ENCODE results near the gene TTC7B. TPM values are rescaled to one million over a fixed set of nuclear protein-coding genes. Genes with fewer than 3 reads are reported as not detected.

Gene TTC7B
- total and polyA plus RNA-seq, 2 donors (not counting 1 experiment from before 2014, with no cell fraction given): 0.36 to 3.2 TPM

DNA sequence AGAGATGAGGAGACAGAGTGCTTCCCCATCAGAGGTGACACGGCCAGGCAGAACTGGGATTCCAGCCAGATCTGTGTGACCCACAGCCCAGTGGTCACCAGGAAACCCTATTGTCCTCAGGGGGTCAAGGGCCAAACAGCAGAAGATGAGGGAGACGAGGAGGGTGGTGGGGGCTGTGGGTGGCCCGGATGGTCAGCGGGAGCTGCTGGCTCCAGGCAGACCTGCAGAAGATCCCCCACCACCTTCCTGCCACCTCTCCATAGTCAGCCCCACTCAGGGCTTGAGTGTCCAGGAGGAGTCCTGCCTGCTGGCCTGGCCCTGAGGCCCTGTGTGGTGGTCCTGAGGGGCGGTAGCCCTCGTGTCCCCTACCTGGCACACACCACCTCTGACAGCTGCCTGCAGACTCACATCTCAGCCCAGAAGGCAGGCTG, 282.6 kb downstream of the TTC7B start:
- Histone ChIP-seq H3K4me1 (ENCODE audit: control insufficient read depth in 2 of 2, insufficient read depth in 2 of 2, low read length in 2 of 2) (no peaks in the 10 kb centered on the region), H3K4me2 (replicated peaks; ENCODE audit: low read depth, low read length, poor library complexity, severe bottlenecking) (no peak overlapping the region), H3K27me3 (replicated peaks in 1 of 4; ENCODE audit: control extremely low read depth in 1 of 4, control insufficient read depth in 3 of 4, insufficient read depth in 4 of 4, low read length in 3 of 4) (no peaks in the 10 kb centered on the region), H3K9ac (ENCODE audit: low read length) (no peak overlapping the region), H3K9me3 (ENCODE audit: control extremely low read depth in 1 of 3, control insufficient read depth in 2 of 3, insufficient read depth in 1 of 3, low read length in 2 of 3) (no peaks in the 10 kb centered on the region), H3K36me3 (replicated peaks in 1 of 2; ENCODE audit: control extremely low read depth in 1 of 2, control insufficient read depth in 1 of 2, extremely low read depth in 1 of 2, insufficient read depth in 2 of 2, low read length in 1 of 2) (no peaks in the 10 kb centered on the region), H3K79me2 (ENCODE audit: control insufficient read depth, insufficient read depth, low read length) (no peaks in the 10 kb centered on the region), H3K4me3 (ENCODE audit: control extremely low read depth in 1 of 5, extremely low read depth in 1 of 5, insufficient read depth in 1 of 5, low read depth in 2 of 5, low read length in 4 of 5) (no peak overlapping the region), H4K20me1 (ENCODE audit: control insufficient read depth, insufficient read depth, low read length, poor library complexity, severe bottlenecking) (no peaks in the 10 kb centered on the region), H3K27ac (ENCODE audit: low read length in 2 of 2) (no peak overlapping the region), H2AFZ (ENCODE audit: insufficient read depth, low read depth, low read length, poor library complexity, severe bottlenecking) (no peak overlapping the region)
- Mint-ChIP-seq H3K4me1 (no peaks in the 10 kb centered on the region), H3K27me3 (peaks cover 11% of the 10 kb centered on the region), H3K27ac (no peak overlapping the region), H3K4me3 (no peak overlapping the region), H3K9me3 (ENCODE audit: insufficient read depth) (no peaks in the 10 kb centered on the region)
- CTCF ChIA-PET: no interaction called here
- POLR2A ChIA-PET: no interaction called here
- TF ChIP-seq, protein P1, sequence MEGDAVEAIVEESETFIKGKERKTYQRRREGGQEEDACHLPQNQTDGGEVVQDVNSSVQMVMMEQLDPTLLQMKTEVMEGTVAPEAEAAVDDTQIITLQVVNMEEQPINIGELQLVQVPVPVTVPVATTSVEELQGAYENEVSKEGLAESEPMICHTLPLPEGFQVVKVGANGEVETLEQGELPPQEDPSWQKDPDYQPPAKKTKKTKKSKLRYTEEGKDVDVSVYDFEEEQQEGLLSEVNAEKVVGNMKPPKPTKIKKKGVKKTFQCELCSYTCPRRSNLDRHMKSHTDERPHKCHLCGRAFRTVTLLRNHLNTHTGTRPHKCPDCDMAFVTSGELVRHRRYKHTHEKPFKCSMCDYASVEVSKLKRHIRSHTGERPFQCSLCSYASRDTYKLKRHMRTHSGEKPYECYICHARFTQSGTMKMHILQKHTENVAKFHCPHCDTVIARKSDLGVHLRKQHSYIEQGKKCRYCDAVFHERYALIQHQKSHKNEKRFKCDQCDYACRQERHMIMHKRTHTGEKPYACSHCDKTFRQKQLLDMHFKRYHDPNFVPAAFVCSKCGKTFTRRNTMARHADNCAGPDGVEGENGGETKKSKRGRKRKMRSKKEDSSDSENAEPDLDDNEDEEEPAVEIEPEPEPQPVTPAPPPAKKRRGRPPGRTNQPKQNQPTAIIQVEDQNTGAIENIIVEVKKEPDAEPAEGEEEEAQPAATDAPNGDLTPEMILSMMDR (IDR thresholded peaks at IDR 0.05): no peak
- no peak for TF ChIP-seq EZH2 (IDR thresholded peaks at IDR 0.05; ENCODE audit: borderline replicate concordance, insufficient read depth, low read depth, low read length, poor library complexity, severe bottlenecking)
- intact Hi-C loops (cut with micrococcal nuclease): no loop called here
- no peak for DNase-seq
- WGBS (ENCODE audit: insufficient coverage): 79% methylated on average over 1 of the region's 6 CpGs
- no peak for ATAC-seq (ENCODE audit: low read depth)

DNA sequence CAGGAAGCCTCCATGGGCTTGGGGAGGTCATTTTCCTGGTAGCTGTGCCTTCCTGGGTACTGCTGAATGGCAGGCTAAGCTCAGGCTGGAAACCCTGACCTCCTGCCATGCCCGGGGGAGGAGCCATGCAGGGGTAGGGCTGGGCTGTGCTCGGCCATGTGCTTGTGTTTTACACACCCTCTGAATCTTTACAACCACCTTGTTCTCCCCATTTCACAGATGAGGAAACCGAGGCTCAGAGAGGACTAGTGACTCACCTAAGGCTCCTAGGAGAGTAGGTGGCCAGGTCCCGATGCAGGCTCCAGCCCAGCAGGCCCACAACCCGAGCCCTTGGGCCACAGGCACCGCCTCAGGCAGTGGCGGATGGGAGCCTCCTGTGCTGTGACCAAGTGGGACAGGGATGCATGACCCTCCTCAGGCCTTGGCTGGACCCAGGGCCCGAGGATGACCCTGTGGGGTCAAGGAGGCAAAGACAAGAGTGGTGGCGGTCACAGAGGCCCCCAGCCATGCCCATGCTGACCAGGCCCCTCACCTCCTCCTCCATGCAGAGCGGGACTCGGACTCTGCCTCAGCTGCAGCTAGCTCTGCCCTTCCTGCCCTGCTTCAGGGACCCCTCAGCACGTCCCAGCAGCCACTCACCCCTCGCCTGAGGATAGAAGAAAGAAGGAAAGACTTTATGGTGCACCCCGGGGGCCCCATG, 283.3 kb downstream of the TTC7B start:
- CTCF ChIA-PET: no interaction called here
- no peak overlapping the region for H3K4me2 ChIP-seq (replicated peaks; ENCODE audit: low read depth, low read length, poor library complexity, severe bottlenecking)
- peaks cover 0 to under 1% (median 0%) of the 10 kb centered on the region in 3 donors for H3K9me3 ChIP-seq (ENCODE audit: control extremely low read depth in 1 of 3, control insufficient read depth in 2 of 3, insufficient read depth in 1 of 3, low read length in 2 of 3)
- DNase-seq (no peak), ATAC-seq (ENCODE audit: low read depth) (no peak)
- no peaks in the 10 kb centered on the region for H3K36me3 ChIP-seq (replicated peaks in 1 of 2; ENCODE audit: control extremely low read depth in 1 of 2, control insufficient read depth in 1 of 2, extremely low read depth in 1 of 2, insufficient read depth in 2 of 2, low read length in 1 of 2)
- TF ChIP-seq EZH2 (IDR thresholded peaks at IDR 0.05; ENCODE audit: borderline replicate concordance, insufficient read depth, low read depth, low read length, poor library complexity, severe bottlenecking): no peak
- TF ChIP-seq, protein P1 (IDR thresholded peaks at IDR 0.05): no peak
- H3K27ac ChIP-seq (ENCODE audit: low read length in 2 of 2): no peak overlapping the region
- no peaks in the 10 kb centered on the region for H3K9me3 Mint-ChIP-seq (ENCODE audit: insufficient read depth)
- 81% methylated on average over 12 of the region's 14 CpGs for WGBS (ENCODE audit: insufficient coverage)
- no peaks in the 10 kb centered on the region for H3K79me2 ChIP-seq (ENCODE audit: control insufficient read depth, insufficient read depth, low read length)
- H3K4me3 ChIP-seq (ENCODE audit: control extremely low read depth in 1 of 5, extremely low read depth in 1 of 5, insufficient read depth in 1 of 5, low read depth in 2 of 5, low read length in 4 of 5): no peak overlapping the region
- H3K4me1 Mint-ChIP-seq: no peaks in the 10 kb centered on the region
- H2AFZ ChIP-seq (ENCODE audit: insufficient read depth, low read depth, low read length, poor library complexity, severe bottlenecking): no peak overlapping the region
- H3K27me3 Mint-ChIP-seq: peaks cover 11% of the 10 kb centered on the region
- POLR2A ChIA-PET: no interaction called here
- intact Hi-C loops (cut with micrococcal nuclease): no loop called here
- H3K4me3 Mint-ChIP-seq: no peak overlapping the region
- no peaks in the 10 kb centered on the region for H4K20me1 ChIP-seq (ENCODE audit: control insufficient read depth, insufficient read depth, low read length, poor library complexity, severe bottlenecking)
- no peaks in the 10 kb centered on the region for H3K4me1 ChIP-seq (ENCODE audit: control insufficient read depth in 2 of 2, insufficient read depth in 2 of 2, low read length in 2 of 2)
- no peaks in the 10 kb centered on the region for H3K27me3 ChIP-seq (replicated peaks in 1 of 4; ENCODE audit: control extremely low read depth in 1 of 4, control insufficient read depth in 3 of 4, insufficient read depth in 4 of 4, low read length in 3 of 4)
- H3K9ac ChIP-seq (ENCODE audit: low read length): no peak overlapping the region
- H3K27ac Mint-ChIP-seq: no peak overlapping the region
